HEK293 (cell line): ENCODE data around the gene NOL6.
"Not testable (repeated sequence)": the region's sequence is repeated elsewhere in the genome, so short reads cannot be mapped to it uniquely, and the experiment has no call there.

Experiments
- CTCF ChIA-PET: fragments of 350-600 bp; formaldehyde crosslinking; extraction: SDS; loops from one replicate; lab custom pipeline; 2021; ENCODE audit warnings: antibody characterized with exemption; lab: Yijun Ruan, JAX
- POLR2A ChIA-PET: fragments of 300-600 bp; formaldehyde crosslinking; extraction: SDS; loops from one replicate; lab custom pipeline; 2020; ENCODE audit warnings: antibody characterized with exemption, inconsistent platforms; lab: Yijun Ruan, JAX
- H3K27ac ChIP-seq: fragments of 200-500 bp; sonication (Bioruptor generic); 2 replicates; pipeline ENCODE4 v1.5.1; 2014; ENCODE audit warnings: low read depth, low read length, control low read depth, inconsistent platforms; ENCODE audit errors: extremely low read depth
- H3K36me3 ChIP-seq, 2 experiments: fragments of 200-500 bp in 1 of 2; sonication (Bioruptor generic) in 1 of 2; 1 replicate in 1 of 2; 2 replicates in 1 of 2; pipeline ENCODE4 v1.5.1; 2014 to 2017; ENCODE audit warnings: inconsistent platforms in 2 of 2, low read length in 2 of 2; ENCODE audit not compliant: control insufficient read depth in 2 of 2, insufficient read depth in 1 of 2
- H3K4me1 ChIP-seq: fragments of 200-500 bp; sonication (Bioruptor generic); 2 replicates; pipeline ENCODE4 v1.5.1; 2014; ENCODE audit warnings: mild to moderate bottlenecking, low read length, inconsistent platforms; ENCODE audit not compliant: control insufficient read depth, insufficient read depth
- H3K4me3 ChIP-seq: 2 replicates; pipeline ENCODE4 v1.5.1; 2011; ENCODE audit warnings: low read depth, mild to moderate bottlenecking, control low read depth, low read length, moderate library complexity
- H3K9me3 ChIP-seq: fragments of 200-500 bp; sonication (Bioruptor generic); 2 replicates; pipeline ENCODE4 v1.5.1; 2014; ENCODE audit warnings: low read depth, low read length, inconsistent platforms; ENCODE audit not compliant: control insufficient read depth, insufficient read depth
- GLI4 ChIP-seq: fragments of 450-650 bp; formaldehyde crosslinking; IDR thresholded peaks from 2 replicates; pipeline ENCODE4 v1.5.1; 2016; ENCODE audit warnings: missing biosample characterization, missing genetic modification characterization
- IKZF3 ChIP-seq: fragments of 450-650 bp; IDR thresholded peaks from 2 replicates; pipeline ENCODE4 v1.5.0; 2018; ENCODE audit warnings: missing biosample characterization, mild to moderate bottlenecking, missing genetic modification characterization, moderate library complexity
- KLF8 ChIP-seq: fragments of 450-650 bp; formaldehyde crosslinking; IDR thresholded peaks from 2 replicates; pipeline ENCODE4 v1.5.1; 2016; ENCODE audit warnings: missing biosample characterization, missing genetic modification characterization
- PRDM1 ChIP-seq: fragments of 450-650 bp; formaldehyde crosslinking; IDR thresholded peaks from 2 replicates; pipeline ENCODE4; 2016; ENCODE audit warnings: missing biosample characterization, missing genetic modification characterization
- REPIN1 ChIP-seq: fragments of 450-650 bp; formaldehyde crosslinking; IDR thresholded peaks from 2 replicates; pipeline ENCODE4 v1.5.1; 2017; ENCODE audit warnings: missing biosample characterization, missing genetic modification characterization, low read depth
- SALL2 ChIP-seq: fragments of 450-650 bp; formaldehyde crosslinking; IDR thresholded peaks from 2 replicates; pipeline ENCODE4 v1.5.0; 2017; ENCODE audit warnings: missing biosample characterization, mild to moderate bottlenecking, missing genetic modification characterization, borderline replicate concordance
- SCRT1 ChIP-seq: fragments of 450-650 bp; formaldehyde crosslinking; IDR thresholded peaks from 2 replicates; pipeline ENCODE4 v1.5.1; 2016; ENCODE audit warnings: missing biosample characterization, missing genetic modification characterization, borderline replicate concordance
- SCRT2 ChIP-seq: fragments of 450-650 bp; formaldehyde crosslinking; IDR thresholded peaks from 2 replicates; pipeline ENCODE4 v1.5.1; 2016; ENCODE audit warnings: missing biosample characterization, missing genetic modification characterization
- SP2 ChIP-seq: fragments of 450-650 bp; formaldehyde crosslinking; IDR thresholded peaks from 2 replicates; pipeline ENCODE4 v1.5.1; 2016; ENCODE audit warnings: missing biosample characterization, missing genetic modification characterization
- ZBTB20 ChIP-seq: fragments of 450-650 bp; formaldehyde crosslinking; IDR thresholded peaks from 2 replicates; pipeline ENCODE4 v1.5.1; 2016; ENCODE audit warnings: missing biosample characterization, missing genetic modification characterization
- ZBTB8A ChIP-seq: fragments of 450-650 bp; formaldehyde crosslinking; IDR thresholded peaks from 2 replicates; pipeline ENCODE4 v1.5.1; 2016; ENCODE audit warnings: missing biosample characterization, missing genetic modification characterization
- ZNF155 ChIP-seq: fragments of 450-650 bp; formaldehyde crosslinking; IDR thresholded peaks from 2 replicates; pipeline ENCODE4 v1.5.1; 2016; ENCODE audit warnings: missing biosample characterization, missing genetic modification characterization
- ZNF239 ChIP-seq: fragments of 450-650 bp; formaldehyde crosslinking; IDR thresholded peaks from 2 replicates; pipeline ENCODE4 v1.5.1; 2016; ENCODE audit warnings: missing biosample characterization, missing genetic modification characterization
- ZNF335 ChIP-seq: fragments of 450-650 bp; formaldehyde crosslinking; conservative IDR thresholded peaks from 2 replicates; pipeline ENCODE4 v1.5.1; 2016; ENCODE audit warnings: missing biosample characterization, missing genetic modification characterization
- ZNF560 ChIP-seq: fragments of 450-650 bp; formaldehyde crosslinking; IDR thresholded peaks from 2 replicates; pipeline ENCODE4 v1.5.1; 2017; ENCODE audit warnings: missing biosample characterization, missing genetic modification characterization, borderline replicate concordance
- ZNF571 ChIP-seq: fragments of 450-650 bp; formaldehyde crosslinking; IDR thresholded peaks from 2 replicates; pipeline ENCODE4 v1.5.0; 2017; ENCODE audit warnings: missing biosample characterization, missing genetic modification characterization
- ZNF785 ChIP-seq: fragments of 450-650 bp; formaldehyde crosslinking; IDR thresholded peaks from 2 replicates; pipeline ENCODE4 v1.5.1; 2016; ENCODE audit warnings: missing biosample characterization, missing genetic modification characterization
- ZNF791 ChIP-seq: fragments of 450-650 bp; formaldehyde crosslinking; IDR thresholded peaks from 2 replicates; pipeline ENCODE4 v1.5.1; 2016; ENCODE audit warnings: missing biosample characterization, missing genetic modification characterization
- TF ChIP-seq, protein P1 (sequence below): fragments of 450-650 bp; formaldehyde crosslinking; IDR thresholded peaks from 2 replicates; pipeline ENCODE4 v1.5.1; 2016; ENCODE audit warnings: missing biosample characterization, missing genetic modification characterization
- TF ChIP-seq, protein P2 (sequence below): fragments of 450-650 bp; formaldehyde crosslinking; IDR thresholded peaks from 2 replicates; pipeline ENCODE4 v1.5.1; 2016; ENCODE audit warnings: missing biosample characterization, missing genetic modification characterization
- TF ChIP-seq, protein P3 (sequence below): fragments of 450-650 bp; formaldehyde crosslinking; IDR thresholded peaks from 2 replicates; pipeline ENCODE4 v1.5.1; 2016; ENCODE audit warnings: missing biosample characterization, missing genetic modification characterization

Gene NOL6

DNA sequence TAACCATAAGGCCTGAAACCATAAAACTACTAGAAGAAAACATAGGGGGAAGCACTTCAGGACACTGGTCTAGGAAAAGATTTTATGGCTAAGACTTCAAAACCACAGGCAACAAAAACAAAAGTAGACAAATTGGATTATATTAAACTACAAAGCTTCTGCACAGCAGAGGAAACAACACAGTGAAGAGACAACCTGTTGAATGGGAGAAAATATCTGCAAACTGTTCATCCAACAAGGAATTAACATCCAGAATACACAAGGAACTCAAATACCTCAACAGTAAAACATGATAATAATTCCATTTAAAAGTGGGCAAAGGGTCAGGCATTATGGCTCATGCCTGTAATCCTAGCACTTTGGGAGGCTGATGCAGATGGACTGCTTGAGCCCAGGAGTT is 11.6 kb upstream of the NOL6 start:
- POLR2A ChIA-PET: interaction anchor here (2.1 kb wide), 1 partner anchor 11 kb away, joined by 6 read pairs; the partner anchor contains the start of gene NOL6
- TF ChIP-seq SCRT1 (tag by site-specific recombination) (peak; percentile 68; the same call in 1 of the 2 replicates), SCRT2 (tag by site-specific recombination) (peak; percentile 81)
- TF ChIP-seq, all 188 proteins: peak for 2; not testable (repeated sequence) for 186
- H3K4me3 ChIP-seq, H3K4me1 ChIP-seq, H3K27ac ChIP-seq, H3K36me3 ChIP-seq, H3K9me3 ChIP-seq: not testable (repeated sequence)
- CTCF ChIA-PET: interaction anchor here (1.3 kb wide), 1 partner anchor 19 kb away, joined by 3 read pairs; no protein-coding TSS in a partner anchor

DNA sequence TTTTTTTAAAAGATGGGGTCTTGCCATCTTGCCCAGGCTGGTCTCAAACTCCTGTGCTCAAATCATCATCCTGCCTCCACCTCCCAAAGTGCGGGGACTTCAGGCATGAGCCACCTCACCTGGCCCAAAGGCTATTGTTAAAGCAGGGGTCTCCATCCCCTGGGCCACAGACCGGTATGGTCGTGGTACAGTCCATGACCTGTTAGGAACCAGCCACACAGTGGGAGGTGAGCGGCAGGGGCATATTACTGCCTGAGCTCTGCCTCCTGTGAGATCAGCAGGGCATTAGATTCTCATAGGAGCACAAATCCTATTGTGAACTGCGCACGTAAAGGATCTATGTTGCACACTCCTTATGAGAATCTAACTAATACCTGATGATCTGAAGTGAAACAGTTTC is 7.3 kb upstream of the NOL6 start:
- Histone ChIP-seq H3K4me1 (no peaks in the 10 kb centered on the region), H3K4me3 (no peak overlapping the region), H3K27ac (no peak overlapping the region)
- TF ChIP-seq, protein P1, sequence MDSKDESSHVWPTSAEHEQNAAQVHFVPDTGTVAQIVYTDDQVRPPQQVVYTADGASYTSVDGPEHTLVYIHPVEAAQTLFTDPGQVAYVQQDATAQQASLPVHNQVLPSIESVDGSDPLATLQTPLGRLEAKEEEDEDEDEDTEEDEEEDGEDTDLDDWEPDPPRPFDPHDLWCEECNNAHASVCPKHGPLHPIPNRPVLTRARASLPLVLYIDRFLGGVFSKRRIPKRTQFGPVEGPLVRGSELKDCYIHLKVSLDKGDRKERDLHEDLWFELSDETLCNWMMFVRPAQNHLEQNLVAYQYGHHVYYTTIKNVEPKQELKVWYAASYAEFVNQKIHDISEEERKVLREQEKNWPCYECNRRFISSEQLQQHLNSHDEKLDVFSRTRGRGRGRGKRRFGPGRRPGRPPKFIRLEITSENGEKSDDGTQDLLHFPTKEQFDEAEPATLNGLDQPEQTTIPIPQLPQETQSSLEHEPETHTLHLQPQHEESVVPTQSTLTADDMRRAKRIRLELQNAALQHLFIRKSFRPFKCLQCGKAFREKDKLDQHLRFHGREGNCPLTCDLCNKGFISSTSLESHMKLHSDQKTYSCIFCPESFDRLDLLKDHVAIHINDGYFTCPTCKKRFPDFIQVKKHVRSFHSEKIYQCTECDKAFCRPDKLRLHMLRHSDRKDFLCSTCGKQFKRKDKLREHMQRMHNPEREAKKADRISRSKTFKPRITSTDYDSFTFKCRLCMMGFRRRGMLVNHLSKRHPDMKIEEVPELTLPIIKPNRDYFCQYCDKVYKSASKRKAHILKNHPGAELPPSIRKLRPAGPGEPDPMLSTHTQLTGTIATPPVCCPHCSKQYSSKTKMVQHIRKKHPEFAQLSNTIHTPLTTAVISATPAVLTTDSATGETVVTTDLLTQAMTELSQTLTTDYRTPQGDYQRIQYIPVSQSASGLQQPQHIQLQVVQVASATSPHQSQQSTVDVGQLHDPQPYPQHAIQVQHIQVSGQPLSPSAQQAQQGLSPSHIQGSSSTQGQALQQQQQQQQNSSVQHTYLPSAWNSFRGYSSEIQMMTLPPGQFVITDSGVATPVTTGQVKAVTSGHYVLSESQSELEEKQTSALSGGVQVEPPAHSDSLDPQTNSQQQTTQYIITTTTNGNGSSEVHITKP (tag by site-specific recombination): 0 out of 2 replicates have a peak, but pooled peaks have one; percentile 18
- TF ChIP-seq ZNF239 (tag by site-specific recombination): no peak
- TF ChIP-seq, all 188 proteins: peak for 1
- POLR2A ChIA-PET: no interaction called here
- H3K9me3 ChIP-seq: no peaks in the 10 kb centered on the region
- CTCF ChIA-PET: interaction anchor here (1.4 kb wide), 1 partner anchor 14 kb away, joined by 9 read pairs; no protein-coding TSS in a partner anchor
- no peaks in the 10 kb centered on the region; a peak in 1 of 3 replicates for H3K36me3 ChIP-seq

DNA sequence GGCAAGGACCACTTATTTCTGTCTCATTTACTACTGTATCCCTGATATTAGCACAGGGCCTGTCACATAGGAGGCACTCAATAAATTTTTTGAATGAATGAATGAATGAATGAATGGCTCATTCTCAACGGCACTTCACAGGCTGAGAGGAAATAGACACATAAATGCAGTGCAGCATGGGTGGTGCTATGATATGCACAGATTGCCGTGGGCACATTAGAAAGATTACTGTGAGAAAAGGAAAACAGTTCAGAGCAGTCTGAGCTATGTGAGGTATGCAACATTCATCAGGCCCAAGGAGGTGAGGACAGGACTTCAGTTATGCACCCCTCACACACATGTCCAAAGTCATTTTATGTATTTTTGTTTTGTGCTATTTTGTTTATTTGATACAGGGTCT is 6.4 kb upstream of the NOL6 start:
- TF ChIP-seq KLF8 (tag by site-specific recombination): no peak
- no peak for TF ChIP-seq SALL2 (tag by site-specific recombination)
- TF ChIP-seq IKZF3 (tag by site-specific recombination): no peak
- TF ChIP-seq ZNF155: no peak
- TF ChIP-seq REPIN1 (tag by site-specific recombination): no peak
- TF ChIP-seq, protein P2, sequence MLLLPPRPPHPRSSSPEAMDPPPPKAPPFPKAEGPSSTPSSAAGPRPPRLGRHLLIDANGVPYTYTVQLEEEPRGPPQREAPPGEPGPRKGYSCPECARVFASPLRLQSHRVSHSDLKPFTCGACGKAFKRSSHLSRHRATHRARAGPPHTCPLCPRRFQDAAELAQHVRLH (tag by site-specific recombination): no peak
- TF ChIP-seq ZNF791 (tag by site-specific recombination): no peak
- no peak for TF ChIP-seq ZNF571 (tag by site-specific recombination)
- TF ChIP-seq GLI4: no peak
- TF ChIP-seq ZNF335: no peak
- TF ChIP-seq PRDM1 (tag by site-specific recombination): no peak
- no peak for TF ChIP-seq ZBTB8A (tag by site-specific recombination)
- TF ChIP-seq, protein P3, sequence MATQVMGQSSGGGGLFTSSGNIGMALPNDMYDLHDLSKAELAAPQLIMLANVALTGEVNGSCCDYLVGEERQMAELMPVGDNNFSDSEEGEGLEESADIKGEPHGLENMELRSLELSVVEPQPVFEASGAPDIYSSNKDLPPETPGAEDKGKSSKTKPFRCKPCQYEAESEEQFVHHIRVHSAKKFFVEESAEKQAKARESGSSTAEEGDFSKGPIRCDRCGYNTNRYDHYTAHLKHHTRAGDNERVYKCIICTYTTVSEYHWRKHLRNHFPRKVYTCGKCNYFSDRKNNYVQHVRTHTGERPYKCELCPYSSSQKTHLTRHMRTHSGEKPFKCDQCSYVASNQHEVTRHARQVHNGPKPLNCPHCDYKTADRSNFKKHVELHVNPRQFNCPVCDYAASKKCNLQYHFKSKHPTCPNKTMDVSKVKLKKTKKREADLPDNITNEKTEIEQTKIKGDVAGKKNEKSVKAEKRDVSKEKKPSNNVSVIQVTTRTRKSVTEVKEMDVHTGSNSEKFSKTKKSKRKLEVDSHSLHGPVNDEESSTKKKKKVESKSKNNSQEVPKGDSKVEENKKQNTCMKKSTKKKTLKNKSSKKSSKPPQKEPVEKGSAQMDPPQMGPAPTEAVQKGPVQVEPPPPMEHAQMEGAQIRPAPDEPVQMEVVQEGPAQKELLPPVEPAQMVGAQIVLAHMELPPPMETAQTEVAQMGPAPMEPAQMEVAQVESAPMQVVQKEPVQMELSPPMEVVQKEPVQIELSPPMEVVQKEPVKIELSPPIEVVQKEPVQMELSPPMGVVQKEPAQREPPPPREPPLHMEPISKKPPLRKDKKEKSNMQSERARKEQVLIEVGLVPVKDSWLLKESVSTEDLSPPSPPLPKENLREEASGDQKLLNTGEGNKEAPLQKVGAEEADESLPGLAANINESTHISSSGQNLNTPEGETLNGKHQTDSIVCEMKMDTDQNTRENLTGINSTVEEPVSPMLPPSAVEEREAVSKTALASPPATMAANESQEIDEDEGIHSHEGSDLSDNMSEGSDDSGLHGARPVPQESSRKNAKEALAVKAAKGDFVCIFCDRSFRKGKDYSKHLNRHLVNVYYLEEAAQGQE (tag by site-specific recombination): no peak
- TF ChIP-seq ZBTB20 (tag by site-specific recombination): no peak
- no peak for TF ChIP-seq SP2 (tag by site-specific recombination)
- no peak for TF ChIP-seq ZNF560 (tag by site-specific recombination)
- no peak for TF ChIP-seq ZNF785 (tag by site-specific recombination)
- no peaks in the 10 kb centered on the region for H3K4me1 ChIP-seq
- CTCF ChIA-PET: interaction anchor here (0.6 to 1.4 kb wide), 6 partner anchors 9 to 145 kb away, joined by 3 to 9 read pairs (median 3); no protein-coding TSS in a partner anchor

More for the DNA sequence above, 6.4 kb upstream of the NOL6 start:
- no peaks in the 10 kb centered on the region; a peak in 1 of 3 replicates for H3K36me3 ChIP-seq
- POLR2A ChIA-PET: no interaction called here
- no peak overlapping the region for H3K27ac ChIP-seq
- no peaks in the 10 kb centered on the region for H3K9me3 ChIP-seq
- no peak overlapping the region for H3K4me3 ChIP-seq
